Activated CD4-positive, alpha-beta T cell treated with anti-CD3 and anti-CD28 coated beads, Interleukin-2, amount 10 ng/mL, durations not matched to agents 24 days and 14 days (primary cell): Measurements from ENCODE around the gene LAMA4. TPM values are rescaled to one million over a fixed set of nuclear protein-coding genes. Genes with fewer than 3 reads are reported as not detected.
A peak's percentile ranks its signal among the peaks of the same experiment; 100 is the strongest.

Experiments used
- DNase-seq: peaks from one replicate; pipeline ENCODE4 v3.0.0; 2022
- H3K27ac Mint-ChIP-seq: one replicate; pipeline ENCODE4 v1.8.0; 2022; ENCODE audit warnings: mild to moderate bottlenecking, mixed read lengths
- H3K27me3 Mint-ChIP-seq: one replicate; pipeline ENCODE4 v1.8.0; 2022; ENCODE audit warnings: mixed read lengths
- H3K36me3 Mint-ChIP-seq: one replicate; pipeline ENCODE4 v1.8.0; 2022; ENCODE audit warnings: low read depth, mild to moderate bottlenecking, mixed read lengths
- H3K4me1 Mint-ChIP-seq: one replicate; pipeline ENCODE4 v1.8.0; 2021; ENCODE audit warnings: mixed read lengths
- H3K4me3 Mint-ChIP-seq: one replicate; pipeline ENCODE4 v1.8.0; 2022; ENCODE audit warnings: mild to moderate bottlenecking, moderate library complexity, mixed read lengths
- H3K9me3 Mint-ChIP-seq: one replicate; pipeline ENCODE4 v1.8.0; 2021; ENCODE audit warnings: mixed read lengths
- intact Hi-C: fragments of 100-400 bp; cut with micrococcal nuclease; formaldehyde crosslinking; loops from one replicate; pipeline ENCODE4 v1.15.1; 2023
- total RNA-seq: library from RNA; stranded (reverse); gene quantifications from 2 replicates; pipeline ENCODE4 v1.2.3, GENCODE V29; 2022

Gene LAMA4
- total RNA-seq, 1 donor from 2014 or later: not detected

- peaks cover 46% of the 10 kb centered on the region for H3K27me3 Mint-ChIP-seq
- H3K4me3 Mint-ChIP-seq: no peak overlapping the region
- peaks cover 19% of the 10 kb centered on the region for H3K4me1 Mint-ChIP-seq
- H3K36me3 Mint-ChIP-seq: no peaks in the 10 kb centered on the region
- H3K27ac Mint-ChIP-seq: no peak overlapping the region
- peaks cover 3% of the 10 kb centered on the region for H3K9me3 Mint-ChIP-seq
- DNase-seq: no peak
- intact Hi-C loops: loop anchor here (1.0 kb wide), 1 partner anchor 50 kb away; no protein-coding TSS in a partner anchor
Measured at GRCh38 chr6:112286500-112287144, 32.3 kb upstream of the LAMA4 start.

GRCh38 chr6:112286010-112286409 is 31.6 kb upstream of the LAMA4 start:
- intact Hi-C loops: loop anchor here (1.0 kb wide), 1 partner anchor 50 kb away; no protein-coding TSS in a partner anchor
- peaks cover 3% of the 10 kb centered on the region for H3K9me3 Mint-ChIP-seq
- peaks cover 45% of the 10 kb centered on the region for H3K27me3 Mint-ChIP-seq
- peak overlapping the region; percentile 63 for H3K27ac Mint-ChIP-seq
- H3K36me3 Mint-ChIP-seq: no peaks in the 10 kb centered on the region
- peaks cover 19% of the 10 kb centered on the region for H3K4me1 Mint-ChIP-seq
- peak; percentile 90 for DNase-seq
- H3K4me3 Mint-ChIP-seq: no peak overlapping the region

GRCh38 chr6:112284603-112285002 is 30.2 kb upstream of the LAMA4 start:
- no peak for DNase-seq
- no peaks in the 10 kb centered on the region for H3K36me3 Mint-ChIP-seq
- H3K9me3 Mint-ChIP-seq: peaks cover 3% of the 10 kb centered on the region
- peaks cover 50% of the 10 kb centered on the region for H3K27me3 Mint-ChIP-seq
- intact Hi-C loops: no loop called here
- peaks cover 19% of the 10 kb centered on the region for H3K4me1 Mint-ChIP-seq
- H3K4me3 Mint-ChIP-seq: no peak overlapping the region
- H3K27ac Mint-ChIP-seq: no peak overlapping the region

GRCh38 chr6:112283621-112284020 is 29.3 kb upstream of the LAMA4 start:
- no peak for DNase-seq
- intact Hi-C loops: no loop called here
- Mint-ChIP-seq H3K4me3 (no peak overlapping the region), H3K27me3 (peaks cover 54% of the 10 kb centered on the region), H3K27ac (no peak overlapping the region), H3K36me3 (no peaks in the 10 kb centered on the region), H3K4me1 (peaks cover 19% of the 10 kb centered on the region), H3K9me3 (peaks cover 3% of the 10 kb centered on the region)

- peaks cover 15% of the 10 kb centered on the region for H3K4me1 Mint-ChIP-seq
- H3K9me3 Mint-ChIP-seq: no peaks in the 10 kb centered on the region
- H3K27me3 Mint-ChIP-seq: peaks cover 57% of the 10 kb centered on the region
- intact Hi-C loops: no loop called here
- H3K27ac Mint-ChIP-seq: no peak overlapping the region
- no peaks in the 10 kb centered on the region for H3K36me3 Mint-ChIP-seq
- H3K4me3 Mint-ChIP-seq: no peak overlapping the region
- DNase-seq: no peak
Measured at GRCh38 chr6:112281821-112282615, 27.7 kb upstream of the LAMA4 start.

- intact Hi-C loops: no loop called here
- DNase-seq: no peak
- Mint-ChIP-seq H3K27me3 (peaks cover 68% of the 10 kb centered on the region), H3K9me3 (no peaks in the 10 kb centered on the region), H3K36me3 (no peaks in the 10 kb centered on the region), H3K4me3 (no peak overlapping the region), H3K27ac (no peak overlapping the region), H3K4me1 (no peaks in the 10 kb centered on the region)
Measured at GRCh38 chr6:112279031-112279935, 24.9 kb upstream of the LAMA4 start.

GRCh38 chr6:112275365-112275764 is 21.0 kb upstream of the LAMA4 start:
- intact Hi-C loops: no loop called here
- Mint-ChIP-seq H3K27me3 (peaks cover 51% of the 10 kb centered on the region), H3K4me1 (no peaks in the 10 kb centered on the region), H3K36me3 (no peaks in the 10 kb centered on the region), H3K27ac (no peak overlapping the region), H3K4me3 (no peak overlapping the region), H3K9me3 (no peaks in the 10 kb centered on the region)
- DNase-seq: no peak

GRCh38 chr6:112274774-112275173 is 20.4 kb upstream of the LAMA4 start:
- DNase-seq: no peak
- Mint-ChIP-seq H3K4me1 (no peaks in the 10 kb centered on the region), H3K4me3 (no peak overlapping the region), H3K36me3 (no peaks in the 10 kb centered on the region), H3K9me3 (no peaks in the 10 kb centered on the region), H3K27me3 (peaks cover 49% of the 10 kb centered on the region), H3K27ac (no peak overlapping the region)
- intact Hi-C loops: no loop called here

GRCh38 chr6:112272799-112273198 is 18.4 kb upstream of the LAMA4 start:
- H3K36me3 Mint-ChIP-seq: no peaks in the 10 kb centered on the region
- DNase-seq: no peak
- no peak overlapping the region for H3K27ac Mint-ChIP-seq
- intact Hi-C loops: no loop called here
- no peak overlapping the region for H3K4me3 Mint-ChIP-seq
- no peaks in the 10 kb centered on the region for H3K9me3 Mint-ChIP-seq
- H3K27me3 Mint-ChIP-seq: peaks cover 42% of the 10 kb centered on the region
- no peaks in the 10 kb centered on the region for H3K4me1 Mint-ChIP-seq

GRCh38 chr6:112270756-112271155 is 16.4 kb upstream of the LAMA4 start:
- no peak overlapping the region for H3K27ac Mint-ChIP-seq
- intact Hi-C loops: no loop called here

GRCh38 chr6:112269979-112270566 is 15.7 kb upstream of the LAMA4 start:
- intact Hi-C loops: no loop called here
- H3K36me3 Mint-ChIP-seq: no peaks in the 10 kb centered on the region
- no peak for DNase-seq
- no peak overlapping the region for H3K4me3 Mint-ChIP-seq
- H3K27ac Mint-ChIP-seq: no peak overlapping the region
- H3K9me3 Mint-ChIP-seq: no peaks in the 10 kb centered on the region
- H3K27me3 Mint-ChIP-seq: peaks cover 34% of the 10 kb centered on the region
- H3K4me1 Mint-ChIP-seq: no peaks in the 10 kb centered on the region

More at GRCh38 chr6:112270756-112271155, 16.4 kb upstream of the LAMA4 start:
- H3K27me3 Mint-ChIP-seq: peaks cover 35% of the 10 kb centered on the region
- H3K4me3 Mint-ChIP-seq: no peak overlapping the region
- no peaks in the 10 kb centered on the region for H3K4me1 Mint-ChIP-seq
- no peaks in the 10 kb centered on the region for H3K9me3 Mint-ChIP-seq
- DNase-seq: no peak
- no peaks in the 10 kb centered on the region for H3K36me3 Mint-ChIP-seq

- Mint-ChIP-seq H3K4me1 (no peaks in the 10 kb centered on the region), H3K27ac (no peak overlapping the region)
Measured at GRCh38 chr6:112269114-112269513, 14.7 kb upstream of the LAMA4 start.

GRCh38 chr6:112268654-112269053 is 14.3 kb upstream of the LAMA4 start:
- H3K36me3 Mint-ChIP-seq: no peaks in the 10 kb centered on the region
- DNase-seq: no peak
- no peak overlapping the region for H3K27ac Mint-ChIP-seq
- intact Hi-C loops: no loop called here
- no peaks in the 10 kb centered on the region for H3K9me3 Mint-ChIP-seq
- no peak overlapping the region for H3K4me3 Mint-ChIP-seq
- H3K27me3 Mint-ChIP-seq: peaks cover 34% of the 10 kb centered on the region
- H3K4me1 Mint-ChIP-seq: no peaks in the 10 kb centered on the region

More at GRCh38 chr6:112269114-112269513, 14.7 kb upstream of the LAMA4 start:
- Mint-ChIP-seq H3K4me3 (no peak overlapping the region), H3K9me3 (no peaks in the 10 kb centered on the region), H3K27me3 (peaks cover 36% of the 10 kb centered on the region), H3K36me3 (no peaks in the 10 kb centered on the region)
- DNase-seq: no peak
- intact Hi-C loops: no loop called here
